Activated gamma-delta T cell (primary cell): Measurements from ENCODE around the gene C17orf67.
"Not testable (repeated sequence)": the region's sequence is repeated elsewhere in the genome, so short reads cannot be mapped to it uniquely, and the experiment has no call there.

Source experiments
- DNase-seq: peaks from one replicate; lab custom pipeline; 2025; lab: John Stamatoyannopoulos, UW

C17orf67 gene

GRCh38 chr17:56773124-56773523, 60.6 kb downstream of the C17orf67 start:
- no peak for DNase-seq

DNA sequence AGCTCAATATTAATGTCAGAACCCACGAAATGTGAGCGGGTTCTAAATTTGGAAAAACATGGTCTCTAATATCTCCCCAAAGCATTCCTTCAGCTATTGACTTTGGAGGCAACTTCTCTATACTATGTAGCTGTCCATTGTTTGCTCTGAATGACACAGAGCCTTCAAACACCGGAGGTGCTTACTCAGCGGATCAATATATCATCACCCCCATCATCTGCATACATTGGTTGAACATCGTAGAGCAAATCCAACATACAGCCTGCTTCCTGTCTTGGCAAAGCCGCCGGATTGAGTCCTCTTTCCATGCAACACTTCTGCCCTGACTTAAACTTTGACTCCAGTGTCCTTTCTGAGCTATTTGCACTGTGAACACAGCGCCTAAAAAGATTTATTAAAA, 61.3 kb downstream of the C17orf67 start:
- DNase-seq = no peak

GRCh38 chr17:56771975-56772374, 61.7 kb downstream of the C17orf67 start:
- no peak for DNase-seq

- DNase-seq = no peak
Measured at GRCh38 chr17:56771563-56771962, 62.2 kb downstream of the C17orf67 start.

GRCh38 chr17:56770427-56770826, 63.3 kb downstream of the C17orf67 start:
- no peak for DNase-seq

- no peak for DNase-seq
Measured at GRCh38 chr17:56765449-56765848, 68.3 kb downstream of the C17orf67 start.

GRCh38 chr17:56762988-56763387, 70.7 kb downstream of the C17orf67 start:
- no peak for DNase-seq

DNA sequence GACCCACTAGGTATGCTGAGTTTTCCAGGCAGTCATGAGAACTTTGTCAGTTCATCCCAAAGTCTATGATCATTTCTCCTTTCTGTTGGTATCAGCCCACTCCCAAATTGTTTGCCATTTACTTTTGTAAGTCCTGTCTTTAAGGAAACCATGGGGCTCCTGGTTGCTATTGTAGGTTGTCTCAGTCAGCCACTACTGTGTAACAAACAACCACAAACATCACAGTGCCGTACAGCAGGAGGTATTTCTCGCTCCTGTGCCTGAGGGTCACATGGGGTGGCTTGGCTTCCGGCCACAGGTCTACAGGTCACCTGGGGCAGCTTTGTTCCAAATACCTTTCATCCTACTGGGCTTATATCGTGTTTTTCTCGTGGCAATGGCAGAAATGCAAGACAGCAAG, 71.6 kb downstream of the C17orf67 start:
- DNase-seq = no peak

DNA sequence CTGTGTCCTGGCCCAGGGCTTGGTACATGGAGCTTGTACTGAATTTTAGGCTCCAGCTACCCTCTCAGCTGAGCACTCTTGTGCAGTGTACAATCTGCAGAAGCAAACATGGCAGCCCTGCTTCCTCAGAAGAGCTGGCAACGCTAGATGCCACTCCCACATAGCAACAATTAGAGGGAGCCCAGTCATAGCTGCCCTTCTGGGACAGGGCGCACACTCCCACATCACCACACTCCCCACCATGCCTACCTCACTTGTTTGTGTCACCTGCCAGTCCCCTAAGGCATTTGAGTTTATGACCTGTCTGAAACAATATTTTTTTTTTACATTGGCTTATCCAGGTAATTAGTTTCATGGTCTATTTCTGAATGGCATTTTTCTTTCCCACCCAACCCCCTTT, 72.3 kb downstream of the C17orf67 start:
- no peak for DNase-seq

DNA sequence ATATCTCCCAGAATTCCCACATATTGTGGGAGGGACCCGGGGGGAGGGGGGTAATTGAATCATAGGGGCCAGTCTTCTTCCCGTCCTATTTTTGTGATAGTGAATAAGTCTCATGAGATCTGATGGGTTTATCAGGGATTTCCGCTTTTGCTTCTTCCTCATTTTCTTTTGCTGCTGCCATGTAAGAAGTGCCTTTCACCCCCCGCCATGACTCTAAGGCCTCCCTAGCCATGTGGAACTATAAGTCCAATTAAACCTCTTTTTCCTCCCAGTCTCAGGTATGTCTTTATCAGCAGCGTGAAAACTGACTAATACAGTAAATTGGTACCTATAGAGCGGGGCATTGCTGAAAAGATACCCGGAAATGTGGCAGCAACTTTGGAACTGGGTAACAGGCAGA, 76.1 kb downstream of the C17orf67 start:
- DNase-seq = not testable (repeated sequence)

DNA sequence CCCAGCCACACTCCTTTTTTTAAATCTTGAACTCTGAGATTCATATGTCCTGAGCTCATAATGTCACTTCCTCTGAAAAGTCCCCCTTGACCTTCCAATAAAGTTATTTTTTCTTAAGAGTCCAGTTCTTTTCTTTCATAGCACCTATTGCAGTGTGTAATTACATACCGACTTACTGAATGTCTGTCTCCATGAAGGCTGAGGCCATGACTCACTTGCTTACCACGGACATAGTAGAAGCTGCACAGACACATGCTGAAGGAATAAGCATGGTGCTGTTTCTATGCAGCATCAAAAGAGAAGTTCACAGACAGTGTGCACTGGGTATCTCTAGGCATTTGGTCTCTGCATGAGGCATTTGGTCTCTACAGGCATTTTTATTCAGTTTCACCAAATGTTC, 77.2 kb downstream of the C17orf67 start:
- DNase-seq = no peak

DNA sequence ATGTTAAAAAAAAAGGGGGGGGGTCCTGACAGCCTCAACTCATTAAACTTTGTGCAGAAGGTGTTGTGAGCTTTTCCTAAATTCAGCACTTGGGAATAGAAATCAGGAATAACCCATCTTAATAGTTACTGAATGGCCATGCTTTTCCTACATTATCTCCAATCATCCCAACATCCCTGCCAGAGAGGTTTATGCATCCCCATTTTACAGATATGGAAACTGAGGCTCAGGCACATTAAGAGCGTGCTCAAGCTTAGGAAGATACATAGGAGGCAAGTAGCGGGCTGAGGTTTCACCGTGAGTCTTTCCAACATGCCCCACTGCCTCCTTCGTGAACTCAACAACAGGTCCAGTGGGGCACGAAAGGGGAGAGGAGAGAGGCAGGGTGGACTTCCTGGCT, 78.4 kb downstream of the C17orf67 start:
- DNase-seq = no peak

DNA sequence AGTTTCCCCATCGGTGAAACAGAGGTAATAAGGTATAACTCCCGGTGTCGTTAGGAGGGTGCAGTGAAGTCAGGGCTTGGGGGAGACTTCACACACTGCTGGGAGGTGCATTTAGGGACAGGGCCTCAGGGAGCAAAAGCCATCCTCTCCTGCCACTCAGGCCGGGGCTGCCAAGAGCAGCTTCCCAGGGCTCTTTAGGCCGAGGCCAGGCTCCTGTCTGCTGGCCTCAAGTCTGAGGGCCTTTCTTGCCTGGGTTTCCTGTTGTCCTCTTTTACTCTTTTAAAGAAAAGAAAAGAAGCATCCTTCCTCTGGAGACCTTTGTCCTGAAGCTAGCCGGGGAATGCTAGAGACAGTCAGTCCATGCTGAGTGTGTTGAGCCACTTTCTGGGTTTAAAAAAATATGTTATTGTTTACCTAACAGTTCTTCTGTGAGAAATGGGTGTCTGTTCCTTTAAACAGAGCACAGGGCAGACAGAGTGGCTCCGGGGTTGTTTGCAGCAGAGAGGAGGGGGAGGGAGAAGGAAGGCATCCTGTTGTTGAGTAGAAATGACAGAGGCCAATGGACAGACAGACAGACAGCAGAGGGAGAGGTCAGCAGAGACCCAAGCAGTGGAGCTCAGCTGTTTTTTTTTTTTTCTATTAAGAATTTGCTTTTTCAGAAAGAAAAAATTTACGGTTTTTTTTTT, 79.1 kb downstream of the C17orf67 start:
- no peak for DNase-seq

DNA sequence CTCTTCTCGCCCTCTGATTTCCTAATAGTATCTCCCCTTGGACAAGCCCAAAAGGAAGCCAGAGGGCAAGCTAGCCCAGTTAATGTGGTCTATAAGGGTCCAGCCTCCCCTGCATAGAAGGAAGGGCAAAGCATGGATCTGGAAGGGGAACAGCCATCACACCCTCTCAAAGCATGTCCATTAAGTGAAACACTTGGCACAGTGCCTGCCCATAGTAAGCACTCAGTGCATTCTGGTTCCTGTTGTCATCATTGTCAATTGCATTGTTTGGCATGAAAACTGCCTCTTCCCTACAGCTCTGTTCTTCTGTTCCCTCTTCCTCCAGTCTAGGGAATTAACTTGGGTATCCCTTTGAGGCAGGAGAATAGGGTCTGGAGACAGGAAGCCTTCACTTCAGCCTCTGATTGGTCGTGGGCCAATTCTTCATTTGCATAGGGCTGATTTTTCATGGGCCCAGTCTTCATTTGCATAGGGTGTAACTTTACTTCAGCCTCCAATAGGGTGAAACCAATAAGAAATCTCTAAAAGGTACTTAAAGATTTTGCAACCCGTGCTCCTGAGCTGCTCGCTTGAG, 81.4 kb downstream of the C17orf67 start:
- no peak for DNase-seq

DNA sequence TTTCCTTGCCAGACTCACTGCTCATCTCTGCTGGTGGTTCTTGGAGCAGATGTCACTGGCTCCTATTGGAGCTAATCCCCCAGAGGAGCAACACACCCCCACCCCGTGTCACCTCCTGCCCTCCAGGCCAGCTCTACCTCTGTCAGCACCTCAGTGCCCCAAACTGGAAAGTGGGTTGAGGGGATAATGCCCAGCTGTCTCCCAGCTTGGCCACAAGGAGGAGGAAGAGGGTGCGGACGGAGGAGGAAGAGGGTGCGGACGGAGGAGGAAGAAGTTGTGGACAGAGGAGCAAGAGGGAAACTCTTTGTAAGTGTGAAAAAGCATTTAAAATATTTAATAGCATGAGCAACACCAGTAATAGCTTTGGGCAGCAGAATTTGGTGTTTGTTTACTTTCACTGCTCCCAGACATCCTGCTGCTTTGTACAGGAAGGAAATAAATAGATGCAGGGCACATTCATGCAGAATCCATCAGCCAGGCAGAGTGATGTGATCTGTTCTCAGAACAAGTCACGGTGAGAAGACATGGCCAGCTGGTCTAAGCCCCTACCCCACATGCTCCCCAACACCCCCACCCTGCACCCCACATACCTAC, 82.5 kb downstream of the C17orf67 start:
- DNase-seq = no peak

DNA sequence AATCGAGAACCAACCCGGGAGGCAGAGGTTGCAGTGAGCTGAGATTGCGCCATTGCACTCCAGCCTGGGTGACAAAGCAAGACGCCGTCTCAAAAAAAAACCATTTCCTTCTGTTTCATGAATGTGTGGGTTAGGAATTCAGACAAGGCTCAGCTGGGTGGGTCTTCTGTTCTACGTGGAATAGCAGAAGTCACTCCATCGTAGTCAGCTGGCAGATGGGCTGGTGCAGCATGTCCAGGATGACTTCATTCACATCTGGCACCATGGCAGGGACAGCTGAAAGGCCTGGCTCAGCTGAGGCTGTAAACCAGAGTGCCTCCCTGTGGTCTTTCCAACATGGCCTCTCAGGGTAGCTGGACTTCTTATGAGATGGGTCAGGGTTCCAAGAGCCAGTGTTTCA, 89.0 kb downstream of the C17orf67 start:
- DNase-seq = no peak

GRCh38 chr17:56742601-56743000, 91.1 kb downstream of the C17orf67 start:
- no peak for DNase-seq
